ENCODE results near the gene WHRN. TPM values are rescaled to one million over a fixed set of nuclear protein-coding genes. Genes with fewer than 3 reads are reported as not detected.

The WHRN gene
- total and polyA plus RNA-seq, 2 of the 13 experiments (the other 11 are each of a cell fraction or from before 2014, with no cell fraction given), result 2.3 to 5.3 TPM

- TF ChIP-seq RXRB (CRISPR knock-in tag; IDR thresholded peaks at IDR 0.05; ENCODE audit: borderline replicate concordance), result peak; percentile 51
- peak; percentile 95 for TF ChIP-seq ZNF3 (CRISPR knock-in tag; IDR thresholded peaks at IDR 0.05)
- TF ChIP-seq TBP (CRISPR knock-in tag; IDR thresholded peaks at IDR 0.05), result no peak
- no peak for TF ChIP-seq ZNF501 (CRISPR knock-in tag; IDR thresholded peaks at IDR 0.05)
- TF ChIP-seq HIVEP1 (CRISPR knock-in tag; IDR thresholded peaks at IDR 0.05), result no peak
- TF ChIP-seq ZBTB43 (CRISPR knock-in tag; conservative IDR thresholded peaks at IDR 0.05), result no peak
- no peak for TF ChIP-seq SIN3B (IDR thresholded peaks at IDR 0.05; ENCODE audit: low read length)
- TF ChIP-seq ZNF646 (CRISPR knock-in tag; IDR thresholded peaks at IDR 0.05), result no peak
- no peak for TF ChIP-seq PLSCR1 (CRISPR knock-in tag; IDR thresholded peaks at IDR 0.05; ENCODE audit: borderline replicate concordance)
These were observed 119.7 kb downstream of the WHRN start (continued) for GRCh38 chr9:114385397-114386181.

Data from HepG2 (cell line).